GM12891 (cell line): ENCODE results near the gene SIGLEC9.

Experiments
- PAX5 ChIP-seq: IDR thresholded peaks from 2 replicates; pipeline ENCODE4 v1.6.1; 2011; ENCODE audit warnings: low read length, moderate library complexity, mild to moderate bottlenecking; ENCODE audit not compliant: insufficient read depth, severe bottlenecking
- POLR2A ChIP-seq: IDR thresholded peaks from 2 replicates; pipeline ENCODE4 v1.6.1; 2011; ENCODE audit warnings: low read depth, low read length, control low read depth
- POLR2AphosphoS5 ChIP-seq: IDR thresholded peaks from 2 replicates; pipeline ENCODE4 v1.6.1; 2011; ENCODE audit warnings: low read depth, low read length, control low read depth
- POU2F2 ChIP-seq: IDR thresholded peaks from 2 replicates; pipeline ENCODE4 v1.6.1; 2011; ENCODE audit warnings: low read depth, mild to moderate bottlenecking, control low read depth, low read length, moderate library complexity
- SPI1 ChIP-seq: IDR thresholded peaks from 2 replicates; pipeline ENCODE4 v1.6.1; 2011; ENCODE audit warnings: low read depth, low read length, control low read depth
- TAF1 ChIP-seq: IDR thresholded peaks from 2 replicates; pipeline ENCODE4 v1.6.1; 2011; ENCODE audit warnings: low read depth, low read length, control low read depth

DNA sequence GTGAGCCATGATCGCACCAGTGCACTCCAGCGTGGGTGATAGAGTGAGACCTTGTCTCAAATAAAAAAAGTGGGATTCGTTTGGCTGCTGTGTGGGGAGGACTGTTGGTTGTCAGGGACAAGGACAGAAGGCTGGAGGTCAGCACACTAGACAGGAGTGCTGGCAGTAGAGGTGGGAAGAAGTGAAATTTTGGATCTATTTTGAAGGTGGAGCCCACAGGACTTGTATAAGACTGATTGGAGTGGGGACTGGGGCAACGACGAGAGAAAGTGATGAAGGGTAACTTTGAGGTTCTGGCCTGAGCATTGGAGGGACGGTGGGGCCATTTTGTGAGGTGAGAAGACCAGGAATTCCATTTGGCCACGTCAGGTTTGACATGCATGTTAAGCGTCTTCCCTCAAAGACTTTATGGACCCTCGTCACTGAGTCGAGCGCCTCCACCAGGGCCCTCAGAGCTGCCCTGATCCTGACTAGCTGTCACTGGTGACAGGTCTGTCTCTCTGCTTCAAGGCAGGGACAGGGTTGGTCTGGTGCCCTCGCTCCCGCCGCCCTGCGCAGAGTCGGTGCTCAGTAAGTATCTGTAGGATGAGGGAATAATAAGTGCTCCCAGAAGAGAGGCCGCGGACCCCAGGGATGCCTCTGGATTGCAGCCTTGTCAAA, 17.2 kb upstream of the SIGLEC9 start:
- TF ChIP-seq POLR2AphosphoS5 (no peak), POLR2A (no peak), PAX5 (no peak), TAF1 (no peak), SPI1 (no peak), POU2F2 (no peak)
